ENCODE results near the gene MAEL.

MAEL gene

GRCh38 chr1:166988974-166989515 is at the start of gene MAEL:
MAEL (plus strand) TSS chr1:166989280; CDS start chr1:166989353, 73 bp downstream.
- intact Hi-C loops (cut with DNase I): no loop called here
- no peak for DNase-seq

- intact Hi-C loops (cut with DNase I): no loop called here
- DNase-seq: no peak
These were observed 49.2 kb upstream of the MAEL start for GRCh38 chr1:166939741-166940375.

- intact Hi-C loops (cut with DNase I): no loop called here
- DNase-seq: no peak
These were observed 44.7 kb upstream of the MAEL start for GRCh38 chr1:166944186-166944967.

- peak; percentile 73 to 96 (median 90) for DNase-seq
- intact Hi-C loops (cut with DNase I): no loop called here
These were observed 41.6 kb upstream of the MAEL start for GRCh38 chr1:166947398-166948043.

- no peak for DNase-seq
- intact Hi-C loops (cut with DNase I): no loop called here
These were observed 40.2 kb upstream of the MAEL start for GRCh38 chr1:166948856-166949350.

GRCh38 chr1:166950156-166950555 is 38.9 kb upstream of the MAEL start:
- peak in 16 of 42 donors; percentile 11 to 56 (median 28) for DNase-seq
- intact Hi-C loops (cut with DNase I): no loop called here

GRCh38 chr1:166951050-166951449 is 38.0 kb upstream of the MAEL start:
- no peak for DNase-seq
- intact Hi-C loops (cut with DNase I): no loop called here

GRCh38 chr1:166952002-166952746 is 36.9 kb upstream of the MAEL start:
- no peak for DNase-seq
- intact Hi-C loops (cut with DNase I): no loop called here

- DNase-seq: no peak
- intact Hi-C loops (cut with DNase I): no loop called here
These were observed 35.6 kb upstream of the MAEL start for GRCh38 chr1:166953491-166953890.

- no peak for DNase-seq
- intact Hi-C loops (cut with DNase I): no loop called here
These were observed 32.8 kb upstream of the MAEL start for GRCh38 chr1:166956057-166956850.

- intact Hi-C loops (cut with DNase I): no loop called here
- no peak for DNase-seq
These were observed 32.2 kb upstream of the MAEL start for GRCh38 chr1:166956872-166957271.

GRCh38 chr1:166960858-166961474 is 28.1 kb upstream of the MAEL start:
- intact Hi-C loops (cut with DNase I): no loop called here
- DNase-seq: no peak

GRCh38 chr1:166969074-166969677 is 19.9 kb upstream of the MAEL start:
- no peak for DNase-seq
- intact Hi-C loops (cut with DNase I): no loop called here

GRCh38 chr1:166971252-166971651 is 17.8 kb upstream of the MAEL start:
- intact Hi-C loops (cut with DNase I): no loop called here
- no peak for DNase-seq

GRCh38 chr1:166972193-166972592 is 16.9 kb upstream of the MAEL start:
- no peak for DNase-seq
- intact Hi-C loops (cut with DNase I): no loop called here

- intact Hi-C loops (cut with DNase I): no loop called here
- no peak for DNase-seq
These were observed 16.3 kb upstream of the MAEL start for GRCh38 chr1:166972826-166973225.

GRCh38 chr1:166974647-166975345 is 14.3 kb upstream of the MAEL start:
- intact Hi-C loops (cut with DNase I): no loop called here
- DNase-seq: peak in 21 of 42 donors; percentile 9 to 66 (median 26)
